Fibroblast of skin of abdomen (primary cell): Measurements from ENCODE around the gene ZSCAN4.

ENCODE experiments used
- DNase-seq: peaks from one replicate; pipeline ENCODE4 v3.0.0-alpha.2; 2013

Gene ZSCAN4

GRCh38 chr19:57682226-57682766 lies 13.6 kb downstream of the ZSCAN4 start:
- DNase-seq = no peak

- DNase-seq = no peak
Measured at GRCh38 chr19:57686727-57687126, 18.0 kb downstream of the ZSCAN4 start.

DNA sequence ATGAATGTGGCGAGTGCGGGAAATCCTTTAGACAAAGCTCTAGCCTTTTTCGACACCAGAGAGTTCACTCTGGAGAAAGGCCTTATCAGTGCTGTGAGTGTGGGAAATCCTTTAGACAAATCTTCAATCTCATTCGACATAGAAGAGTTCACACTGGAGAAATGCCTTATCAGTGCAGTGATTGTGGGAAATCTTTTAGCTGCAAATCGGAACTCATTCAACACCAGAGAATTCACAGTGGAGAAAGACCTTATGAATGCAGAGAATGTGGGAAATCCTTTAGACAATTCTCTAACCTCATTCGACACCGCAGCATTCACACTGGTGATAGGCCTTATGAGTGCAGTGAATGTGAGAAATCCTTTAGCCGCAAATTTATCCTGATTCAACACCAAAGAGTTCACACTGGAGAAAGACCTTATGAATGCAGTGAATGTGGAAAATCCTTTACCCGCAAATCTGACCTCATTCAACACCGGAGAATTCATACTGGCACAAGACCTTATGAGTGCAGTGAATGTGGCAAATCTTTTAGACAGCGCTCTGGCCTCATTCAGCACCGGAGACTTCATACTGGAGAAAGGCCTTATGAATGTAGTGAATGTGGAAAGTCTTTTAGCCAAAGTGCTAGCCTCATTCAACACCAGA lies 18.8 kb downstream of the ZSCAN4 start:
- DNase-seq = no peak

DNA sequence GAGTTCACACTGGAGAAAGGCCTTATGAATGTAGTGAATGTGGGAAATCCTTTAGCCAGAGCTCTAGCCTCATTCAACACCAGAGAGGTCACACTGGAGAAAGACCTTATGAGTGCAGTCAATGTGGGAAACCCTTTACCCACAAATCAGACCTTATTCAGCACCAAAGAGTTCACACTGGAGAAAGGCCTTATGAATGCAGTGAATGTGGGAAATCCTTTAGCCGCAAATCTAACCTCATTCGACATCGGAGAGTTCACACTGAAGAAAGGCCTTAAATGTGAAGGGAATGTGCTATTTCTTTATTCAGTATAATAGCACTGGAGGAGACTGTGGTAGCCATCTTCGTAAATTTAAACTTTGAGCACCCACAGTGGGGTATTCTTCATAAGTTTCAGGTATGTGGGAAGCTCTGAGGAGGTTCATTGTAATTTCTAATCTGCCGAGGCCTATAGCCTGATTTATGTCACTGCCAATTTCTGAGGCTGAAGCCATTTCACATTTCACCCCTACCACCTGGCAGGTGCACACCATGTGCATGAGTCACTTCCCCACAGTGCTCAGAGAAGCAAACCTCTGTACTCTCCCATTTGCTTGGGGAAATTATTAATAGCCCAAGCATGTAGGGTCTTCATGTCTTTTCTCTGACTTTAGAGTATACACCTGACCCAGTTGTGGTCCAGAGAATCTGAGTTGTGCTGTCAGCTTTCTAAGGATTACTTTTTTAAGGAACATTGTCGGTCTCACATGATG lies 19.5 kb downstream of the ZSCAN4 start:
- DNase-seq = no peak

DNA sequence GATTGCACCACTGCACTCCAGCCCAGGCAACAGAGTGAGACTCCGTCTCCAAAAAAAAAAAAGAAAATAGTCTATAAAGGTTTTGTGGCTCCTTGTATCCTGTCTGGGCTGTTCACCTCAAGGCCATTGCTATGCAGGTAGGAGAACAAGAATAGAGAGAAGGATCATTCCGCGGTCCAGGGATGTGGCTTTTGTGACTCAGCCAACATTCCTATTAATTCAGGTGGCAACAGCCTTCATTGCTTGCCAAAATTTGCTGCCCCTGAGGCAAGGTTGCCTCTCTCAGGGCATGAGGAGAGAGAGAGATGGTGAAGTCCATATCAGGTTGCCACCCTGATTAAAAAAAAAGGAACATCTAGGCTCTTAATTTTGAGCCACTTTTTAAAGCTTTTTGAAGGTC lies 21.0 kb downstream of the ZSCAN4 start:
- DNase-seq = no peak

GRCh38 chr19:57701625-57702024 lies 32.9 kb downstream of the ZSCAN4 start:
- no peak for DNase-seq

GRCh38 chr19:57706346-57706745 lies 37.6 kb downstream of the ZSCAN4 start:
- no peak for DNase-seq

GRCh38 chr19:57708641-57709361 lies 40.1 kb downstream of the ZSCAN4 start, which contains the start of gene ZNF154:
Gene ZNF154 (minus strand): TSS chr19:57709204. CDS start chr19:57708971, 233 bp downstream.
- peak; percentile 64 for DNase-seq

DNA sequence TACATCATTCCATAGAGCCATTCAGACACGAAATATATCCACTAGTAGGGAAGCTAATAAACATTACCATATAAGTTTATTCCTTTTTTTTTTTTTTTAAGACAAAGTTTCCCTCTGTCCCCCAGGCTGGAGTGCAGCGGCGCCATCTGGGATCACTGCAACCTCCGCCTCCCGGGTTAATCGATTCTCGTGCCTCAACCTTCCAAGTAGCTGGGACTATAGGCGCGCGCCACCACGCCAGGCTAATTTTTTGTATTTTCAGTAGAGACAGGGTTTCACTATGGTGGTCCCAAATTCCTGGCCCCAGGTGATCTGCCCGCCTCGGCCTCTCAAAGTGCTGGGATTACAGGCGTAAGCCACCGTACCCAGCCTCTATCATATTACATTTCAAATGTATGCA lies 40.9 kb downstream of the ZSCAN4 start:
- no peak for DNase-seq

DNA sequence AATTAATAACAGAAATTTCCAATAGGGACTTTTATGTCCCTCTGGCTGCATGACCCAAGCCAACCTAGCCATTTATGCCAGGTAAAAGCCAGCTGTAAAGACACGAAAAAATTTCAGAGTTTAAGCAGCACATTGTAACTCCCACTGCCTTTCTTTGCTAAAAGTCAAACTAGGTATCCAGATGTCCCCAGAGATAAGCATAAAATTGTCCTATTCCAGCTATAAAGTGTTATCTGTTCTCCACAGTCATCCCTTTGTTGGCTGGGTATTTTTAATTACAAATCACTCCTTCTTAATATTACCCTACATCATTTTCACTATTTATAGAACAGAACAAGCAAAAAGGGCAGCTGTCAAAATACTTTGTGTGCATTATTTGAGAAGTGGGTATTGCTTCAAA lies 43.5 kb downstream of the ZSCAN4 start:
- DNase-seq = no peak

GRCh38 chr19:57719424-57719823 lies 50.7 kb downstream of the ZSCAN4 start:
- no peak for DNase-seq

- DNase-seq = no peak
Measured at GRCh38 chr19:57719901-57720519, 51.3 kb downstream of the ZSCAN4 start.

GRCh38 chr19:57720878-57721277 lies 52.1 kb downstream of the ZSCAN4 start:
- no peak for DNase-seq
